Suprapubic skin (tissue), 4 donors: ENCODE results near the gene TAS1R2.

ENCODE experiments used
- POLR2A ChIP-seq, 2 donors: fragments of 450-650 bp; IDR thresholded peaks; one replicate each; pipeline ENCODE4 v1.6.1; 2017; ENCODE audit warnings: antibody characterized with exemption in 2 of 2, mild to moderate bottlenecking in 2 of 2, moderate library complexity in 2 of 2
- POLR2AphosphoS5 ChIP-seq, 3 donors: sonication (generic); formaldehyde crosslinking; IDR thresholded peaks; one replicate each; pipeline ENCODE4 v1.6.1; 2017; ENCODE audit warnings: antibody characterized with exemption in 3 of 3

GRCh38 chr1:18890706-18891425, 31.4 kb upstream of the TAS1R2 start:
- TF ChIP-seq POLR2A (IDR thresholded peaks at IDR 0.05) (no peak), POLR2AphosphoS5 (IDR thresholded peaks at IDR 0.05) (no peak)
